CD4-positive, alpha-beta T cell treated with Interleukin-2 at 100 ng/mL for 4 hours (primary cell): Measurements from ENCODE around the gene OPRL1.

Experiments used
- DNase-seq: peaks from one replicate; pipeline ENCODE4 v3.0.0-alpha.2; 2020; ENCODE audit warnings: low spot score

Gene OPRL1

GRCh38 chr20:64080013-64080812, at the start of gene OPRL1:
Gene OPRL1 (plus strand): TSS chr20:64080082. CDS start chr20:64092721, 12,639 bp downstream.
- DNase-seq, result no peak

- DNase-seq, result no peak
Measured at GRCh38 chr20:64030371-64031134, 49.3 kb upstream of the OPRL1 start.

DNA sequence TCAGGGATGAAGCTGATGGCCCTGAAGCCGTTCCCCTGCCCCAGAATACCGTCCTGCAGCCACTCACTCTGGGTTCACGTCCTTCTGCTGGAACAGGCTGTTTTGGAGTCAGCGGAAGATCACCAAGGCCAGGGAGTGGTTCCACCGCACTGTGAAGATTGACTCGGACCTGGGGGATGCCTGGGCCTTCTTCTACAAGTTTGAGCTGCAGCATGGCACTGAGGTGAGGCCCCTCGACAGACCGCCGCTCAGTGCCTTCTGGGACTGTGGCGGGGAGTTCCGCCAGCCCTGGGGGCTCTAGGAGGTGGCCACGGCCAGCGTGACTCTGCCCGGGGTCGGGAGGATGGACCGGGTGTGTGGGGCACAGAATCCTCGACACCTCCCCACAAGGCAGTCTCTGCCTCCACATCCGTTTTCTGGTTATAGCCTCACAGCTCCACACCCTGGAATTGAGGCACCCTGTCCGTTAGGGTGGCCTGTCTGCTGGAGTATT, 48.0 kb upstream of the OPRL1 start:
- DNase-seq, result no peak

- DNase-seq, result no peak
Measured at GRCh38 chr20:64032706-64033624, 46.9 kb upstream of the OPRL1 start.

DNA sequence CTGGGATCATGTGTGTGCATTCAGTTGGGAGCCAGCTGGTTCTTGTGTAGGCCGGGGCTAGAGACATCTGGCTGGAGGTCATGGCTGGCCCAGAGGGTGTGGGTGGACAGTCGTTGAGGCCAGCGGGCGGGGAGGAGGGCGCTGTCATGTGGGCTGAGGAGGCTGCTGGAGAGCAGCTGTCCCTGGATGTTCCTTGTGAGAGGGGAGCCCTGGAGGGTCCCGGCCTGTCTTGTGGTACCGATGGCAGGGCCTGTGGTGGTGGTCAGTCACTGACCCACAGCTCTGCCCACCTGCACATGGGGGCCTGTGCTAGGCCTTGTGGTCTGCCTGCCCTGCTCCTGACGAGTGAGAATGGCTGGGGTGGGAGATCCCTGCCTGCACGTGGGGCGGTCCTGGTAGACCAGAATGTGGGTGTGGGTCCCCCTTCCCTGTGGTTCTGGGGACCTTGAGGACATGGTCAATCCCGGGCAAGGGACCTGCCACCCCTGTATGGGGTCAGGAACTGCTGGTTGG, 45.8 kb upstream of the OPRL1 start:
- no peak for DNase-seq

- DNase-seq, result peak; percentile 70
Measured at GRCh38 chr20:64035066-64035932, 44.6 kb upstream of the OPRL1 start.

- DNase-seq, result no peak
Measured at GRCh38 chr20:64035933-64036345, 43.9 kb upstream of the OPRL1 start, which contains the start of gene C20orf204. Gene C20orf204 (plus strand): TSS chr20:64036182. CDS start chr20:64036324, 142 bp downstream.

- no peak for DNase-seq
Measured at GRCh38 chr20:64036346-64037198, 43.3 kb upstream of the OPRL1 start.

DNA sequence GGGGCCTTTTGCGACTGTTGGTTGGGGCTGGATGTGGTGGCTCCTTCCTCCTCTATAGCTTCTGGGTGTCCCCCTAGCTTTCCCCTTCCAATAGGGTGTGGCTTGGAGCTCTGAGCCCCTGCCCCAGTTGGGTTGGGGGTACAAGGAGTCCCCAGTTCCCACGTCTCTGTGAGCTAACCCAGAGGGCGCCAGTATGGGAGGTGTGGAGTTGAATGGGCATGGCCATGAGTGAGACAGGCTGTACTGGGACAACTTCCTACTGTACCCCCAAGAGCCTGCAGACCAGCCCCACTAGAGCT, 42.7 kb upstream of the OPRL1 start:
- DNase-seq, result no peak

- no peak for DNase-seq
Measured at GRCh38 chr20:64037498-64038213, 42.2 kb upstream of the OPRL1 start.

GRCh38 chr20:64038224-64038564, 41.7 kb upstream of the OPRL1 start:
- DNase-seq, result no peak

- DNase-seq, result peak; percentile 75
Measured at GRCh38 chr20:64038565-64039292, 41.2 kb upstream of the OPRL1 start.

- DNase-seq, result no peak
Measured at GRCh38 chr20:64039293-64040160, 40.4 kb upstream of the OPRL1 start.

- no peak for DNase-seq
Measured at GRCh38 chr20:64040231-64041039, 39.4 kb upstream of the OPRL1 start.

DNA sequence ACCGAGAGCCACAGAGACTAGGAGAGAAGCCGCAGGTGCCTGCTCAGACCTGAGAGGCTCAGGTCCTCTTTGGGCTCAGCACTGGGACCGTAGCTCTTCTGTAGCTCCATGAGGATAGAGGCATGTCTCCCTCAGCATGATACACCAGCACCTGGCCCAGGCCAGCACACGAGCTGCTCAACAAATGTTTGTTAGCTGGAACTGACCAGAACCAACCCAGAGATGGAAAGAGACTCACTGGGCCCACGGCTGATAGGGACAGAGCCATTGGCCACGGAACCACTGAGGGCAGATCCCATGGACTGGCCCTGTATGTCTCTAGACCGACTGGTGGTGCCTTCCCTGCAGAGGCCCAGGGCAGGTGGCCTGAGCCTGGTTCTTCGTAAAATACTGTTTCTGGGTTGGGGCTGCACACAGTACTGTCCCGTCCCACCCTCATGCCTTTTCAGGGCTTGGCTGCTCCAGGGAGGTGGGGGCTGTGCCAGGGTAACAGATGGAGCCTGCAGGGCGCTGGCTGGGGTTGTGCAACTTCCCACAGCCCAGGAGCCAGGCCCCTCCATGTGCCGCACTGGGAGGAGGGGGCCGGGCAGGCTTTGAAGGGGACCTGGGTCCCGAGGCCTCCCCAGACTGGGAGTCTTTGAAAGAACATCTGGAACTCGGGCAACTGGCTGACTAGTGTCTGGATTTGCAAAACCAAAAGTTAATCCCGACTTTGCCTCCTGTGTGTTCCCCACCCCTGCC, 38.7 kb upstream of the OPRL1 start:
- no peak for DNase-seq

DNA sequence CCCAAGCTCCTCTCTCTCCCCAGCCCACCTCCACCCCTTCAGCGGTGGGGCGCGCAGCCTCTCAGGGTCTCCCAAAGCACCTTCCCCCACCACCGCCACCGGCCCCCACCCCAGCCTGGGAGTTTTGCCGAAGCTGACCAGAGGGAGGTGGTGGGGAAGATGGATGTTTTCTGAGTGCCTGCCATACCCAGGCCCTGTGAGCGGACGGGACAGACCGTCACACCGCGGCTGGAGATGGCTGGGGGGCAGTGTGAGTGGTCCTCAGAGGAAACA, 38.2 kb upstream of the OPRL1 start:
- no peak for DNase-seq
